HCT116 (cell line): ENCODE measurements around the gene ARHGEF37. TPM values are rescaled to one million over a fixed set of nuclear protein-coding genes. Genes with fewer than 3 reads are reported as not detected.

Experiments
- ATAC-seq: fragments of 200-7000 bp; cut with Tn5 transposase; 2 replicates; pipeline ENCODE4 v1.9.1; 2020; ENCODE audit warnings: mild to moderate bottlenecking, moderate library complexity
- BruUV-seq: library from RNA; stranded (reverse); fragments of 400-500 nt; replicated peaks from 2 replicates; lab custom pipeline; 2021; lab: Mats Ljungman, UMichigan
- CTCF ChIA-PET: fragments of 300-600 bp; sonication (Branson Sonifier 250); formaldehyde crosslinking; loops from one replicate; lab custom pipeline; 2021; ENCODE audit warnings: antibody characterized with exemption; lab: Charles Lee
- POLR2A ChIA-PET: fragments of 300-600, 350-600 bp; sonication (Branson Sonifier 250); formaldehyde crosslinking; loops from one replicate; lab custom pipeline; 2021; ENCODE audit warnings: antibody characterized with exemption; lab: Charles Lee
- RAD21 ChIA-PET, 2 experiments: fragments of 300-600 bp; sonication (Branson Sonifier 250); formaldehyde crosslinking; loops; one replicate each; lab custom pipeline; 2023; ENCODE audit warnings: low total read pairs in 2 of 2; ENCODE audit not compliant: uncharacterized antibody in 2 of 2, unreplicated experiment in 2 of 2, low non-redundant PET in 1 of 2; lab: Charles Lee
- DNase-seq: peaks from one replicate; pipeline ENCODE4 v3.0.0-alpha.2; 2010; ENCODE audit warnings: low read depth, low spot score
- H2AFZ ChIP-seq: fragments of 200-600 bp; shearing (Covaris generic), sonication (generic); 2 replicates; pipeline ENCODE4 v1.6.1; 2017; ENCODE audit warnings: low read depth, mixed run types, mixed read lengths, antibody characterized with exemption, low read length; ENCODE audit not compliant: poor library complexity, severe bottlenecking
- H3K27ac ChIP-seq: 2 replicates; pipeline ENCODE4 v1.5.1; 2012; ENCODE audit warnings: low read depth, low read length
- H3K27me3 ChIP-seq: fragments of 200-600 bp; sonication (generic); 2 replicates; pipeline ENCODE4 v1.6.1; 2016; ENCODE audit warnings: mixed run types, low read length, mixed read lengths; ENCODE audit not compliant: insufficient read depth
- H3K36me3 ChIP-seq, 2 experiments: fragments of 200-500 bp in 1 of 2; fragments of 200-600 bp in 1 of 2; sonication (Bioruptor generic) in 1 of 2; sonication (generic) in 1 of 2; 2 replicates each; pipeline versions ENCODE4 v1.5.1 to v1.6.1; 2014 to 2016; ENCODE audit warnings: low read length in 2 of 2, inconsistent platforms in 1 of 2, mixed read lengths in 1 of 2, mixed run types in 1 of 2; ENCODE audit not compliant: insufficient read depth in 2 of 2, control insufficient read depth in 1 of 2
- H3K4me1 ChIP-seq, 2 experiments: fragments of 200-600 bp in 1 of 2; sonication (generic) in 1 of 2; 2 replicates each; pipeline versions ENCODE4 v1.5.1 to v1.6.1; 2012 to 2017; ENCODE audit warnings: low read length in 2 of 2, inconsistent platforms in 1 of 2, mild to moderate bottlenecking in 1 of 2, mixed read lengths in 1 of 2, mixed run types in 1 of 2, moderate library complexity in 1 of 2; ENCODE audit not compliant: insufficient read depth in 2 of 2, control insufficient read depth in 1 of 2
- H3K4me2 ChIP-seq: fragments of 200-600 bp; sonication (generic); 2 replicates; pipeline ENCODE4 v1.6.1; 2017; ENCODE audit warnings: mixed run types, low read length, mixed read lengths
- H3K4me3 ChIP-seq, 2 experiments: fragments of 200-600 bp in 1 of 2; sonication (generic) in 1 of 2; replicated peaks in 1 of 2; 2 replicates each; pipeline ENCODE4 v1.5.1; 2011 to 2016; ENCODE audit warnings: low read length in 2 of 2, control low read depth in 1 of 2, low read depth in 1 of 2, mild to moderate bottlenecking in 1 of 2, mixed read lengths in 1 of 2, mixed run types in 1 of 2
- H3K79me2 ChIP-seq: fragments of 200-600 bp; sonication (generic); 2 replicates; pipeline ENCODE4 v1.6.1; 2017; ENCODE audit warnings: mild to moderate bottlenecking, mixed run types, low read length, moderate library complexity, mixed read lengths; ENCODE audit not compliant: insufficient read depth
- H3K9ac ChIP-seq: fragments of 200-600 bp; sonication (generic); 2 replicates; pipeline ENCODE4 v1.6.1; 2016; ENCODE audit warnings: low read length, mixed read lengths
- H3K9me2 ChIP-seq: fragments of 200-600 bp; sonication (generic), shearing (Covaris generic); 2 replicates; pipeline ENCODE4 v1.6.1; 2017; ENCODE audit warnings: mixed run types, mild to moderate bottlenecking, moderate library complexity; ENCODE audit not compliant: insufficient read depth
- H3K9me3 ChIP-seq, 2 experiments: fragments of 200-500 bp in 1 of 2; fragments of 200-600 bp in 1 of 2; sonication (Bioruptor generic) in 1 of 2; sonication (generic) in 1 of 2; 2 replicates each; pipeline ENCODE4 v1.6.1; 2014 to 2017; ENCODE audit warnings: low read length in 2 of 2, mixed read lengths in 2 of 2, inconsistent platforms in 1 of 2, low read depth in 1 of 2, mild to moderate bottlenecking in 1 of 2, mixed run types in 1 of 2, moderate library complexity in 1 of 2; ENCODE audit not compliant: control insufficient read depth in 1 of 2, insufficient read depth in 1 of 2
- H4K20me1 ChIP-seq: fragments of 200-600 bp; sonication (generic), shearing (Covaris generic); 2 replicates; pipeline ENCODE4 v1.6.1; 2017; ENCODE audit warnings: mixed run types, mild to moderate bottlenecking, moderate library complexity; ENCODE audit not compliant: insufficient read depth
- CTCF ChIP-seq, 3 experiments: fragments of 200-600 bp in 1 of 3; sonication (generic) in 1 of 3; IDR thresholded peaks in 2 of 3; conservative IDR thresholded peaks in 1 of 3; 2 replicates each; pipeline ENCODE4 v1.5.1; 2012 to 2017; ENCODE audit warnings: low read depth in 2 of 3, low read length in 2 of 3, antibody characterized with exemption in 1 of 3, borderline replicate concordance in 1 of 3, control low read depth in 1 of 3, mild to moderate bottlenecking in 1 of 3, mixed read lengths in 1 of 3, mixed run types in 1 of 3, moderate library complexity in 1 of 3; ENCODE audit not compliant: insufficient read depth in 1 of 3
- ELF1 ChIP-seq: IDR thresholded peaks from 2 replicates; pipeline ENCODE4 v1.6.1; 2012; ENCODE audit warnings: low read depth, borderline replicate concordance
- EZH2 ChIP-seq: fragments of 200-600 bp; sonication (generic); IDR thresholded peaks from 2 replicates; pipeline ENCODE4 v1.6.1; 2017; ENCODE audit warnings: antibody characterized with exemption, mixed run types
- FOSL1 ChIP-seq: IDR thresholded peaks from 2 replicates; pipeline ENCODE4 v1.6.1; 2012; ENCODE audit warnings: low read depth
- POLR2A ChIP-seq: IDR thresholded peaks from 2 replicates; pipeline ENCODE4 v1.7.0; 2011; ENCODE audit warnings: borderline replicate concordance; ENCODE audit not compliant: insufficient read depth, insufficient read length; ENCODE audit errors: extremely low read depth
- RAD21 ChIP-seq: IDR thresholded peaks from 2 replicates; pipeline ENCODE4 v1.6.1; 2012; ENCODE audit warnings: low read depth, mild to moderate bottlenecking
- SP1 ChIP-seq: IDR thresholded peaks from 2 replicates; pipeline ENCODE4 v1.6.1; 2012; ENCODE audit warnings: low read depth
- SRF ChIP-seq: IDR thresholded peaks from 2 replicates; pipeline ENCODE4 v1.6.1; 2012; ENCODE audit warnings: low read depth
- ZBTB33 ChIP-seq: IDR thresholded peaks from 2 replicates; pipeline ENCODE4 v1.6.1; 2011; ENCODE audit warnings: mild to moderate bottlenecking, low read length, moderate library complexity; ENCODE audit not compliant: insufficient replicate concordance; ENCODE audit errors: extremely low read depth
- ZFX ChIP-seq: fragments of 450-650 bp; IDR thresholded peaks from 2 replicates; pipeline ENCODE4 v1.6.1; 2017
- ZNF274 ChIP-seq: fragments of 200-500 bp; sonication (Bioruptor generic); IDR thresholded peaks from 2 replicates; pipeline ENCODE4 v1.6.1; 2014; ENCODE audit warnings: mild to moderate bottlenecking, low read depth, low read length, inconsistent platforms
- intact Hi-C: fragments of 100-400 bp; cut with micrococcal nuclease; formaldehyde crosslinking; loops from 2 replicates; pipeline ENCODE4 v1.10.0; 2022
- total RNA-seq: library from RNA; stranded (reverse); gene quantifications from one replicate; pipeline ENCODE4 v1.2.1, GENCODE V29; 2021; ENCODE audit not compliant: unreplicated experiment

ARHGEF37 gene
- total RNA-seq, 1 experiment from 2014 or later = 7.0 TPM

GRCh38 chr5:149640350-149640999 lies 59.2 kb downstream of the ARHGEF37 start:
- CTCF ChIA-PET = interaction anchor here (2.2 kb wide), 1 partner anchor 187 kb away, joined by 14 read pairs; no protein-coding TSS in a partner anchor
- no TSS peak for BruUV-seq

More at GRCh38 chr5:149640350-149640999, 59.2 kb downstream of the ARHGEF37 start:
- Histone ChIP-seq H3K4me1 (peaks cover 0 to 9% of the 10 kb centered on the region in 2 experiments; a peak in 2 of 4 replicates), H3K4me3 (no peak overlapping the region), H3K27me3 (no peaks in the 10 kb centered on the region), H3K79me2 (no peaks in the 10 kb centered on the region), H3K4me2 (no peak overlapping the region), H3K9ac (no peak overlapping the region), H4K20me1 (no peaks in the 10 kb centered on the region), H3K36me3 (no peaks in the 10 kb centered on the region), H3K27ac (no peak overlapping the region), H3K9me2 (no peaks in the 10 kb centered on the region), H3K9me3 (no peaks in the 10 kb centered on the region), H2AFZ (no peak overlapping the region)
- DNase-seq (no peak), ATAC-seq (no peak)
- TF ChIP-seq ZBTB33 (no peak), ZNF274 (no peak), SP1 (no peak), RAD21 (no peak), CTCF (IDR thresholded peaks at IDR 0.05 in 2 of 3, conservative IDR thresholded peaks at IDR 0.05 in 1 of 3; ENCODE audit: borderline replicate concordance in 1 of 3, insufficient read depth in 1 of 3, low read depth in 2 of 3, low read length in 2 of 3) (no peak), ELF1 (no peak), FOSL1 (no peak), POLR2A (no peak), EZH2 (no peak), ZFX (no peak), SRF (no peak)
- RAD21 ChIA-PET = no interaction called here
- POLR2A ChIA-PET = no interaction called here
- intact Hi-C loops = no loop called here
